HFF-Myc (cell line): ENCODE measurements around the gene NSMF.

Experiments used
- DNase-seq: peaks from one replicate; pipeline ENCODE4 v3.0.0-alpha.2; 2011; ENCODE audit warnings: low read depth; ENCODE audit errors: extremely low read depth
- H3K4me3 ChIP-seq: replicated peaks from 2 replicates; pipeline ENCODE4 v1.5.1; 2011; ENCODE audit warnings: low read depth, mild to moderate bottlenecking, control low read depth, low read length
- TF ChIP-seq, protein P1 (sequence below): IDR thresholded peaks from 2 replicates; pipeline ENCODE4 v1.5.1; 2012; ENCODE audit warnings: mild to moderate bottlenecking, low read depth, low read length, control low read depth; ENCODE audit errors: missing control alignments

NSMF gene

DNA sequence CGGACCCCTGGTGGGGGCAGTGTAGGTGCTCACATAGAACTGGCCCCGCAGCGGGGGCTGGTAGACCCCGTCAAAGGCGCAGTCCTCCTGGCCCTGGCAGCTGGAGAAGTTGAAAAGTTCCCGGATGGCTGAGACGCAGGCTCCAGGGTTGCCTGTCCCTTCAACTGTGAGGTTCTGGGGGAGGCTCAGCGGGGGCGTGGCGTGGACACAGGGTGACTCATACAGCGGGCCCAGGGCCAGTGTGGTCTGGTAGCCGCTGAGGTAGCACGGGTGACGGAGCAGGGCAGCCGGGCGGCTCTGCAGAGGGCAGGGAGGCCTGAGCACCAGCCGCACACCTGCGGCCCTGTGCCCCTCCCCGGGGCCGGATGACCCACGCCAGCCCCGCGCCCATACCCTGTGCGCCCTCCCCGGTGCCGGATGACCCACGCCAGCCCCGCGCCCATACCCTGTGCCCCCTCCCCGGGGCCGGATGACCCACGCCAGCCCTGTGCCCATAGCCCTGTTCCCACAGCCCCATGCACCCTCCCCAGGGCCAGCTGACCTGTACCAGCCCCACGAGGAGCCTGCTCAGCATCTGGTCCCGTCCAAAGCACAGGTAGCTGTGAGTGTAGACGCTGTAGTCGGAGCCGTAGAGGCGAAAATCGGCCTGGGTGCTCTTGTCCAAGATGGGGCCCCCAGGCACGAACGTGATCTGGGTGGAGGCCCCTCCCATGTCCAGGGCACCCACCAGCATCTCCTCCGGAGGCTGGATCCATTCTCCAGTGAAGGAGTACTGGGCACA lies 23.0 kb downstream of the NSMF start:
- no peak for DNase-seq
- H3K4me3 ChIP-seq, result no peak overlapping the region
- TF ChIP-seq, protein P1, sequence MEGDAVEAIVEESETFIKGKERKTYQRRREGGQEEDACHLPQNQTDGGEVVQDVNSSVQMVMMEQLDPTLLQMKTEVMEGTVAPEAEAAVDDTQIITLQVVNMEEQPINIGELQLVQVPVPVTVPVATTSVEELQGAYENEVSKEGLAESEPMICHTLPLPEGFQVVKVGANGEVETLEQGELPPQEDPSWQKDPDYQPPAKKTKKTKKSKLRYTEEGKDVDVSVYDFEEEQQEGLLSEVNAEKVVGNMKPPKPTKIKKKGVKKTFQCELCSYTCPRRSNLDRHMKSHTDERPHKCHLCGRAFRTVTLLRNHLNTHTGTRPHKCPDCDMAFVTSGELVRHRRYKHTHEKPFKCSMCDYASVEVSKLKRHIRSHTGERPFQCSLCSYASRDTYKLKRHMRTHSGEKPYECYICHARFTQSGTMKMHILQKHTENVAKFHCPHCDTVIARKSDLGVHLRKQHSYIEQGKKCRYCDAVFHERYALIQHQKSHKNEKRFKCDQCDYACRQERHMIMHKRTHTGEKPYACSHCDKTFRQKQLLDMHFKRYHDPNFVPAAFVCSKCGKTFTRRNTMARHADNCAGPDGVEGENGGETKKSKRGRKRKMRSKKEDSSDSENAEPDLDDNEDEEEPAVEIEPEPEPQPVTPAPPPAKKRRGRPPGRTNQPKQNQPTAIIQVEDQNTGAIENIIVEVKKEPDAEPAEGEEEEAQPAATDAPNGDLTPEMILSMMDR, result no peak

DNA sequence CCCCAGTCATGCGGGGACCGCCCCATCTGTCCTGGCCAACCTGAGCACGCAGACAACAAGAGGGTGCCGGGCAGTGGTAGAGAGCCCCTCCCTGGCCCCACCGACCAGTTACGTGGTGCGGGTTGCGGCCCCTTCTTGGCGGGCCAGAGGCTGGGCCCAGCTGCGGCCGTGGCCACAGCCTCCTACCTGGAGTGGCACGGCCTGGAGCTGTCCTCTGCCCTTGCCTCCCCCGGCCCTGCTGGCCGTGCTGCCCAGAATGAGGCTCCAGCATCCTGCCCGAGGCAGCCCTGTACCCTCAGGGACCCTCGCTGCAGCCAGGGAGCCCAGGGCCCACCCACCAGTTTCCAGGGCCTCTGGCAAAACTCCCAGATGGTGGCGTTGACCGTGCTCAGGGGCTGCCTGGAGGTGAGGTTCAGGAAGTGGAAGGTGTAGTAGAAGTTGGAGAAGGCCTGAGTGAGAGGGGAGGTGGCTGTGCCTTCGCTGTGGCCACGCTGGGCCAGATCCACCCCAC lies 23.7 kb downstream of the NSMF start:
- no peak overlapping the region for H3K4me3 ChIP-seq
- DNase-seq, result no peak
- TF ChIP-seq, protein P1, result no peak

DNA sequence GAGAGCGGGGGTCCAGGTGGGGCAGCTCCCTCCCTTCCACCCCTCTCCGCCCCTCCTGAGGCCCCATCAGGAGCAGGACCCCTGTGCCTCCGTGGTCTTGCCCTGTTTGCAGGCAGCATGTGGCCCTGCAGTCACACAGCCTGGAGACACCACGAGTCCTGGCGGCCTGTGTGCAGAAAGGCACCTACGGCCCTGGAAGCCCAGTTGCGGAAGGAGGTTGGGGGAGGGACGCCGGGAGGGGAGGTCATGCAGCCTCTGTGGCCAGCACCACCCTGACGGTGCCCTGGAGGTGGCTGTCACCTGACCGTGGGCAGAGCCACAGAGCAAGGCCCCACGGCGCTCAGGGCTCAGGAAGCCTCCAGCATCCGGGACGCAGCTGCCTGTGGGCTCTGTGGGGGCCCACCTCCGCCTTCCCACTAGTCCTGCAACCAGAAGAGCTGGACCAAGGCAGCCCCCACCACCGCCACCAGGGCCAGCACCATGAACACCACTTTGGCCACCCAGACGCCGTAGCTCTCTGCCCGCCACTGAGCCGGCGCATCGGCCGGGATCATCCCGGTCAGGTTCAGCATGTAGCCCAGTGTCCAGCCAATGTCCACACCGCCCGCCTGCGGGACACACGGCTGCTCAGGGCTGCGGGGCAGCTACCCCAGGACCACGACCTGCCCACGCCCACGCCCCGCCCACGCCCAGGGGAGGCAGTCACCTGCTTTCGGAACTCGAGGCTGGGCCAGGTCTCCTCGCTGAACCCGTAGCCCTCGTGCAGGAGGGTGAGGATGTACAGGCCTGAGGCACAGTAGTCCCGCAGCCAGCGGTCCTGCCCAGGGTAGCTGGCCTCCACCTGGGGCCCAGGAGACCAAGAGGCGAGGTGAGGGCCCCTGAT lies 24.4 kb downstream of the NSMF start:
- no peak overlapping the region for H3K4me3 ChIP-seq
- DNase-seq, result no peak
- TF ChIP-seq, protein P1, result no peak

DNA sequence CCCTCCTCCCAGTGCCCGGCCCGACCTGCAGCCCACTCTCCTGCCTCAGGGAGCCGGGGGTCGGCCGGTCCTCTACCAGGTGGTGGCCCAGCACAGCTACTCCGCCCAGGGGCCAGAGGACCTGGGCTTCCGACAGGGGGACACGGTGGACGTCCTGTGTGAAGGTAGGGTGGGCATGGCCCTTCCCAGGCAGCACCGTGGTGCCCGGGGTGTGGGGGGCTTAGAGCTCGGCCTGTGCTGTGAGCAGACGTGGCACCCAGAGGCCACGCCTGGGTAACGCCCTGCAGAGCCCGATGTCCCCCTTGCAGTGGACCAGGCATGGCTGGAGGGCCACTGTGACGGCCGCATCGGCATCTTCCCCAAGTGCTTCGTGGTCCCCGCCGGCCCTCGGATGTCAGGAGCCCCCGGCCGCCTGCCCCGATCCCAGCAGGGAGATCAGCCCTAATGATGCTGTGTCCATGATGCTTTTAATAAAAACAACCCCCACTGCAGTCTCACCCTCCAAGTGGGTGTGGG lies 25.2 kb downstream of the NSMF start:
- no peak for DNase-seq
- no peak overlapping the region for H3K4me3 ChIP-seq
- TF ChIP-seq, protein P1, result no peak

DNA sequence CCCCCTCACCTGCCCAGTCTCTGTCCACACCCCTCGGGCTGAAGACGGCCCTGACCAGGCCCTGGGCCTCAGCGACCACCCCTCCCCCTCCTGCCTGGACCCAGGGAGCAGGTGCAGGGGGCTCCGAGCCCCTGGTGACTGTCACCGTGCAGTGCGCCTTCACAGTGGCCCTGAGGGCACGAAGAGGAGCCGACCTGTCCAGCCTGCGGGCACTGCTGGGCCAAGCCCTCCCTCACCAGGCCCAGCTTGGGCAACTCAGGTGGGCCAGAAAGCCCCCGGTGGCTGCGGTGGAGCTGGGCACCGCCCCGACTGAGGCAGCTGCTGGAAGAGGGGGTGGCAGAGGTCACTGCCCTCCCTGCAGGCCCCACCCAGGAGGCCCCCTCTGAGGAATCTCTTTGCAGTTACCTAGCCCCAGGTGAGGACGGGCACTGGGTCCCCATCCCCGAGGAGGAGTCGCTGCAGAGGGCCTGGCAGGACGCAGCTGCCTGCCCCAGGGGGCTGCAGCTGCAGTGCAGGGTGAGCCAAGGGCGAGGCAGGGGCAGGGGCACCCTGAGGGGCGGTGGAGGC lies 25.7 kb downstream of the NSMF start:
- TF ChIP-seq, protein P1, result no peak
- H3K4me3 ChIP-seq, result no peak overlapping the region
- DNase-seq, result no peak

DNA sequence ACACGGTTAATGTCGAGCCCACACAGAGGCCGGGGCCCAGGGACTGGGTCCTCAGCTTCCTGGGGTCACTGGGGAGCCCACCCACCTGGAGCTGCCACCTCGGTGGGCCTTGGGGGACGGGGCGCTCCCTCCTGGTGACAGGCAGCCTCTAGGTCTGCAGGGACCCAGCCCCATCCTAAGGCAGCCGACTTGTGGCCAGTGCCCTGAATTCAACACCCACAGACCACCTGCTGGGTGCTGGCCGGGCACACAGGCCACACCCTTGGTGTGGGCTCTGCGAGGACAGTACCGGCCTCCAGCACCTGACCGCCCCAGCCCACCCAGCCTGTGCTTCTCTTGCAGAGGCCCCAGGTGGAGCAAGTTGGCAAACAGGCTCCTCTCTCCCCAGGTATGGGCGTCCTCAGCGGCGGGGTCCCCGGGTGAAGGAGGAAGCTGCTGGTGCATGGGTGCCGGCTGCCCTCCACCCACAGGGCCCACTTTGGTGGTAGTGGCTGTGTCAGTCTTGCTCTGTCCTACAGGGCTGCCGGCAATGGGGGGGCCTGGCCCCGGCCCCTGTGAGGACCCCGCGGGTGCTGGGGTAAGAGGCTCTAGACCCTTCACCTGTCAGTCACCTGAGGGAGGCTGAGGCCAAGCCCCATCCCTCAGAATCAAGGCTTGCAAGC lies 26.3 kb downstream of the NSMF start:
- DNase-seq, result no peak
- TF ChIP-seq, protein P1, result no peak
- H3K4me3 ChIP-seq, result no peak overlapping the region
